SU-DHL-6 (cell line): ENCODE measurements around the gene BCL6.
A peak's percentile ranks its signal among the peaks of the same experiment; 100 is the strongest.

Source experiments
- H2AFZ ChIP-seq: fragments of 200-600 bp; sonication (generic); 2 replicates; pipeline ENCODE4 v1.6.1; 2014; ENCODE audit warnings: low read depth, mild to moderate bottlenecking, moderate library complexity, mixed read lengths, antibody characterized with exemption, low read length; ENCODE audit not compliant: severe bottlenecking
- H3F3A ChIP-seq: fragments of 200-600 bp; shearing (Covaris generic); 2 replicates; pipeline ENCODE4 v1.6.0; 2016; ENCODE audit warnings: antibody characterized with exemption, mild to moderate bottlenecking; ENCODE audit not compliant: insufficient read depth
- H3K27ac ChIP-seq: fragments of 200-600 bp; sonication (generic); 2 replicates; pipeline ENCODE4 v1.5.1; 2016; ENCODE audit warnings: low read depth, mild to moderate bottlenecking, low read length, moderate library complexity, mixed read lengths
- H3K27me3 ChIP-seq: fragments of 200-600 bp; sonication (generic), shearing (Covaris generic); 2 replicates; pipeline ENCODE4 v1.6.0; 2014; ENCODE audit warnings: mild to moderate bottlenecking, low read length
- H3K36me3 ChIP-seq: fragments of 200-600 bp; sonication (generic); 2 replicates; pipeline ENCODE4 v1.6.1; 2014; ENCODE audit warnings: mild to moderate bottlenecking, low read length, mixed read lengths
- H3K4me2 ChIP-seq: fragments of 300-600, 200-600 bp; shearing (Covaris generic), sonication (generic); 2 replicates; pipeline ENCODE4 v1.6.0; 2014; ENCODE audit warnings: low read length, low read depth, mild to moderate bottlenecking; ENCODE audit not compliant: poor library complexity, severe bottlenecking
- H3K4me3 ChIP-seq: fragments of 200-600 bp; sonication (generic); 2 replicates; pipeline ENCODE4 v1.5.1; 2014; ENCODE audit warnings: antibody characterized with exemption, low read length, mild to moderate bottlenecking, mixed read lengths; ENCODE audit not compliant: insufficient read depth, poor library complexity, severe bottlenecking
- H3K79me2 ChIP-seq: fragments of 200-600 bp; sonication (generic); 2 replicates; pipeline ENCODE4 v1.6.1; 2014; ENCODE audit warnings: mild to moderate bottlenecking, low read length, moderate library complexity; ENCODE audit not compliant: insufficient read depth
- H3K9ac ChIP-seq: fragments of 200-600 bp; sonication (generic); 2 replicates; pipeline ENCODE4 v1.7.0; 2014; ENCODE audit warnings: mild to moderate bottlenecking, low read length
- H3K9me2 ChIP-seq: fragments of 200-600 bp; sonication (generic); replicated peaks from 2 replicates; pipeline ENCODE4 v1.6.1; 2014; ENCODE audit warnings: low read length; ENCODE audit not compliant: insufficient read depth
- H3K9me3 ChIP-seq: fragments of 200-600 bp; sonication (generic); 2 replicates; pipeline ENCODE4 v1.6.1; 2014; ENCODE audit warnings: low read length, mixed read lengths; ENCODE audit not compliant: insufficient read depth
- H4K20me1 ChIP-seq: fragments of 200-600 bp; sonication (generic); 2 replicates; pipeline ENCODE4 v1.6.1; 2014; ENCODE audit warnings: low read depth, mild to moderate bottlenecking, antibody characterized with exemption, low read length, moderate library complexity, mixed read lengths
- CTCF ChIP-seq: fragments of 200-600 bp; sonication (generic); IDR thresholded peaks from one replicate; pipeline ENCODE4 v1.5.1; 2017; ENCODE audit warnings: antibody characterized with exemption, mild to moderate bottlenecking, low read length, moderate library complexity; ENCODE audit not compliant: insufficient read depth, poor library complexity, severe bottlenecking
- EZH2phosphoT487 ChIP-seq: fragments of 200-600 bp; sonication (generic), shearing (Covaris generic); conservative IDR thresholded peaks from 2 replicates; pipeline ENCODE4 v1.6.1; 2018; ENCODE audit warnings: mild to moderate bottlenecking, antibody characterized with exemption, low read length, moderate library complexity, mixed read lengths

The BCL6 gene

GRCh38 chr3:187742351-187743171, 2.7 kb downstream of the BCL6 start:
- peak overlapping the region; percentile 99 for H3K9ac ChIP-seq

GRCh38 chr3:187741403-187742350, 3.6 kb downstream of the BCL6 start:
- Histone ChIP-seq H2AFZ (no peak overlapping the region), H3K36me3 (peaks cover 23% of the 10 kb centered on the region), H3F3A (peaks cover 85% of the 10 kb centered on the region), H3K27me3 (no peaks in the 10 kb centered on the region), H3K79me2 (peaks cover 96% of the 10 kb centered on the region), H3K4me2 (peak overlapping the region; percentile 97), H3K4me3 (peak overlapping the region; percentile 99), H3K9me2 (no peaks in the 10 kb centered on the region), H3K9me3 (no peaks in the 10 kb centered on the region), H4K20me1 (no peaks in the 10 kb centered on the region; the same call in 1 of the 2 replicates), H3K9ac (peak overlapping the region; percentile 99), H3K27ac (peak overlapping the region; percentile 92)
- TF ChIP-seq EZH2phosphoT487 (no peak), CTCF (peak; percentile 98)

More at GRCh38 chr3:187742351-187743171, 2.7 kb downstream of the BCL6 start:
- no peaks in the 10 kb centered on the region; the same call in 1 of the 2 replicates for H4K20me1 ChIP-seq
- H3K4me3 ChIP-seq = peak overlapping the region; percentile 99
- H3K27me3 ChIP-seq = no peaks in the 10 kb centered on the region
- H3K4me2 ChIP-seq = peak overlapping the region; percentile 97
- H3K79me2 ChIP-seq = peaks cover 95% of the 10 kb centered on the region
- H3K9me3 ChIP-seq = no peaks in the 10 kb centered on the region
- no peak overlapping the region for H2AFZ ChIP-seq
- no peak for TF ChIP-seq CTCF
- no peak for TF ChIP-seq EZH2phosphoT487
- H3K36me3 ChIP-seq = peaks cover 23% of the 10 kb centered on the region
- H3F3A ChIP-seq = peaks cover 84% of the 10 kb centered on the region
- H3K27ac ChIP-seq = peak overlapping the region; percentile 92
- no peaks in the 10 kb centered on the region for H3K9me2 ChIP-seq

GRCh38 chr3:187740421-187741399, 4.6 kb downstream of the BCL6 start:
- peak overlapping the region; percentile 97 for H3K4me2 ChIP-seq
- peaks cover 23% of the 10 kb centered on the region for H3K36me3 ChIP-seq
- H3K27ac ChIP-seq = peak overlapping the region; percentile 92
- no peaks in the 10 kb centered on the region for H3K9me3 ChIP-seq
- peak overlapping the region; percentile 99 for H3K4me3 ChIP-seq
- H3F3A ChIP-seq = peaks cover 88% of the 10 kb centered on the region
- H2AFZ ChIP-seq = no peak overlapping the region
- H3K9ac ChIP-seq = peak overlapping the region; percentile 99
- H3K9me2 ChIP-seq = no peaks in the 10 kb centered on the region
- H3K79me2 ChIP-seq = peaks cover 99% of the 10 kb centered on the region
- no peaks in the 10 kb centered on the region for H3K27me3 ChIP-seq
- TF ChIP-seq EZH2phosphoT487 = no peak
- peak; percentile 96 for TF ChIP-seq CTCF
- H4K20me1 ChIP-seq = no peaks in the 10 kb centered on the region; the same call in 1 of the 2 replicates
